HEK293T (cell line): ENCODE measurements around the gene GABRB1.

ENCODE experiments used
- CTCF ChIA-PET: fragments of 350-600 bp; formaldehyde crosslinking; extraction: SDS; loops from one replicate; lab custom pipeline; 2021; ENCODE audit warnings: antibody characterized with exemption, inconsistent platforms; lab: Yijun Ruan, JAX
- POLR2A ChIA-PET: fragments of 350-600 bp; formaldehyde crosslinking; extraction: SDS; loops from one replicate; lab custom pipeline; 2020; ENCODE audit warnings: antibody characterized with exemption, inconsistent platforms; lab: Yijun Ruan, JAX
- DNase-seq: peaks from one replicate; pipeline ENCODE4 v3.0.0; 2012; ENCODE audit warnings: mixed read lengths; ENCODE audit errors: extremely low spot score
- ARNT ChIP-seq: fragments of 450-650 bp; IDR thresholded peaks from 2 replicates; pipeline ENCODE4 v1.6.1; 2017; ENCODE audit warnings: mild to moderate bottlenecking
- BHLHE40 ChIP-seq: fragments of 450-650 bp; IDR thresholded peaks from 2 replicates; pipeline ENCODE4 v1.6.1; 2016; ENCODE audit warnings: mild to moderate bottlenecking, moderate library complexity, borderline replicate concordance
- CTBP1 ChIP-seq: fragments of 450-650 bp; IDR thresholded peaks from 2 replicates; pipeline ENCODE4 v1.6.1; 2016; ENCODE audit warnings: borderline replicate concordance
- ELF4 ChIP-seq: fragments of 450-650 bp; IDR thresholded peaks from 2 replicates; pipeline ENCODE4 v1.6.1; 2017; ENCODE audit warnings: antibody characterized with exemption
- FOXA1 ChIP-seq: fragments of 450-650 bp; IDR thresholded peaks from 2 replicates; pipeline ENCODE4 v1.6.1; 2016; ENCODE audit warnings: mild to moderate bottlenecking
- FOXK2 ChIP-seq: fragments of 450-650 bp; IDR thresholded peaks from 2 replicates; pipeline ENCODE4 v1.6.1; 2016; ENCODE audit warnings: mild to moderate bottlenecking
- FOXM1 ChIP-seq: fragments of 450-650 bp; IDR thresholded peaks from 2 replicates; pipeline ENCODE4 v1.6.1; 2017; ENCODE audit warnings: mild to moderate bottlenecking, borderline replicate concordance
- HDGF ChIP-seq: fragments of 450-650 bp; IDR thresholded peaks from 2 replicates; pipeline ENCODE4 v1.6.1; 2017; ENCODE audit warnings: antibody characterized with exemption, borderline replicate concordance
- L3MBTL2 ChIP-seq: fragments of 450-650 bp; conservative IDR thresholded peaks from 2 replicates; pipeline ENCODE4 v1.6.1; 2016; ENCODE audit warnings: mild to moderate bottlenecking
- LEF1 ChIP-seq: fragments of 450-650 bp; IDR thresholded peaks from 2 replicates; pipeline ENCODE4 v1.6.1; 2017; ENCODE audit warnings: mild to moderate bottlenecking, borderline replicate concordance
- NFRKB ChIP-seq: fragments of 450-650 bp; IDR thresholded peaks from 2 replicates; pipeline ENCODE4 v1.6.1; 2016; ENCODE audit warnings: mild to moderate bottlenecking, moderate library complexity
- SP1 ChIP-seq: fragments of 450-650 bp; IDR thresholded peaks from 2 replicates; pipeline ENCODE4 v1.6.1; 2017
- SUZ12 ChIP-seq: fragments of 450-650 bp; IDR thresholded peaks from 2 replicates; pipeline ENCODE4 v1.6.1; 2016; ENCODE audit warnings: mild to moderate bottlenecking
- TARDBP ChIP-seq: fragments of 450-650 bp; IDR thresholded peaks from 2 replicates; pipeline ENCODE4 v1.6.1; 2016
- ZNF384 ChIP-seq: fragments of 450-650 bp; IDR thresholded peaks from 2 replicates; pipeline ENCODE4 v1.6.1; 2016
- TF ChIP-seq, protein P1 (sequence below): fragments of 450-650 bp; IDR thresholded peaks from 2 replicates; pipeline ENCODE4 v1.6.1; 2016

GABRB1 gene

DNA sequence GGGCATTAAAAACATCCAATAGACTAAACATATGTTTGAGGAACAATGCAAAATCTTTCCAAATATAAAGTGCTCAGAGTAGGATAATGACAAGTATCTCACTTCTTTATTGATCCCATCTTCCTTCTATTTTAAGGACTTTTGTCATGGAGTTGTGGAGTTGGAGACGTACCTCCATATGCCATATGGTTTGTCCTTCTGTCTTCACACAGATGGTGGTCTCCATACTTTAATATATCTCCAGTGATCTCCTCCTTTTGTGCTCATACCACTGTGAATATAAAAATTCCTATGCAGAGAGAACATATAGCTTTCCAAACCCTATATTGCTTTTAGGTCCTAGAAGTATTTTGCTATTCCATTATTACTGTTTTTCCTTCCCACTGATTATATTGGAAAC is 64.5 kb downstream of the GABRB1 start:
- CTCF ChIA-PET = no interaction called here
- POLR2A ChIA-PET = no interaction called here
- no peak for DNase-seq
- TF ChIP-seq FOXK2 = no peak
- TF ChIP-seq FOXM1 = no peak

DNA sequence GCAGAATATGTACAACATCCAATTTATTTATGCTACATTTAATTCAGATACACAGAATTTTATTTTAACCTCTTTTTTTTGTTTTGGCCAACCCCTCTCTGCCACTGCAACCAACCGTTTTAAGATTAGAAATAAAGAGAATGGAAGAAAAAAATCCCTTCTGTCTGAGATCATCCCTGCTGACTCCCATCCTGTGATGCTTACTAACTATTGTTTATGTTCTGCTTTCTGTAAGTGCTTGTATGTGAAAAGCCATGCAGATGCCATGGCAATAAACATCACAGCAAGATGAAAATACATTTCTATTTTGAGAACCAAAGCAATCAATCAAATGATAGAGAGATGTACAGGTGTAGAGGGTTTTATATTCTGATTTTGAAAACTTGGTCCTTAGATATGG is 70.1 kb downstream of the GABRB1 start:
- ChIA-PET CTCF (no interaction called here), POLR2A (no interaction called here)
- TF ChIP-seq NFRKB (no peak), BHLHE40 (no peak), L3MBTL2 (no peak), FOXA1 (no peak), ELF4 (no peak), TARDBP (no peak), ZNF384 (no peak), FOXM1 (no peak), CTBP1 (no peak), SP1 (no peak)
- DNase-seq = no peak

DNA sequence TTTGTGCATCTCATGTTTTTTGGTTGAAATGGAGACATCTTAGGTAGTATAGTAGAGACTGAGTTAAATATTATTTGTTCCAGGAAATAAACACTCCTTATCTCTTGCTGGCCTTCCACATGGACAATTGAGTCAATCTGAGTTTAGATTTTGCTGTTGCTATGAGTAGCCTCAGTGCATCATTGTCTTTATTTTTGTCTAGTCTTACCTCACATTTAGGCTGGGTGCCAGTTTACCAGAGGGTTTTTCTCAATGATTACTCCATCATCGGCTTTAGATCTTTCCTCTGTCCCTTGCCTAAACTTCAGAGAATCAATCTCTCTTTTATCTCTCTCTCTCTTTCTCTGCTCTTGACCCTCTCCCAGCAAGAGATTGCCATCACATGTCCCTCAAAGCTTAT is 73.6 kb downstream of the GABRB1 start:
- ChIA-PET CTCF (no interaction called here), POLR2A (no interaction called here)
- no peak for TF ChIP-seq SUZ12
- TF ChIP-seq FOXA1 = no peak
- no peak for TF ChIP-seq FOXK2
- TF ChIP-seq ZNF384 = no peak
- TF ChIP-seq ARNT = no peak
- TF ChIP-seq CTBP1 = no peak
- TF ChIP-seq ELF4 = no peak
- no peak for TF ChIP-seq BHLHE40
- TF ChIP-seq L3MBTL2 = no peak
- TF ChIP-seq SP1 = no peak
- TF ChIP-seq TARDBP = no peak
- no peak for TF ChIP-seq FOXM1
- TF ChIP-seq HDGF = no peak
- no peak for TF ChIP-seq LEF1
- no peak for TF ChIP-seq NFRKB
- TF ChIP-seq, protein P1, sequence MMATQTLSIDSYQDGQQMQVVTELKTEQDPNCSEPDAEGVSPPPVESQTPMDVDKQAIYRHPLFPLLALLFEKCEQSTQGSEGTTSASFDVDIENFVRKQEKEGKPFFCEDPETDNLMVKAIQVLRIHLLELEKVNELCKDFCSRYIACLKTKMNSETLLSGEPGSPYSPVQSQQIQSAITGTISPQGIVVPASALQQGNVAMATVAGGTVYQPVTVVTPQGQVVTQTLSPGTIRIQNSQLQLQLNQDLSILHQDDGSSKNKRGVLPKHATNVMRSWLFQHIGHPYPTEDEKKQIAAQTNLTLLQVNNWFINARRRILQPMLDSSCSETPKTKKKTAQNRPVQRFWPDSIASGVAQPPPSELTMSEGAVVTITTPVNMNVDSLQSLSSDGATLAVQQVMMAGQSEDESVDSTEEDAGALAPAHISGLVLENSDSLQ = no peak
- no peak for DNase-seq

DNA sequence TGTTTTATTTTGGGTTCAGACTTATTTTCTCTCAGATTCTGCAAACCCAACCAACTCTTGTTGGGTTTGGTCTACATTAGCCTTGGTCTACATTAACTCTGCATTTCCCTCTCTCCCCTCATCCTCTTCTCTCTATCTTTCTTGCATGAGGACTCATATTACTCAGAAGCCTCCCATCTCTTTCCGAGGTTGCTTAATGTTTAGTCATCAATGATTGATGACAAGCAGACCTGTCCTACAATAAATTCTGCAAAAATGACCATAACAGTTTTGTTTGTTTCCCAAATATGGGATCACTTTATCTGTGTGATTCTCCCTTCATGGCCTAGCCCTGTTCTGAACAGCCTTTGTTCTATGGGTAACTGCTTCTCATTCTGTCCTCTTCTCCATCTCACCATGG is 75.2 kb downstream of the GABRB1 start:
- ChIA-PET CTCF (no interaction called here), POLR2A (no interaction called here)
- no peak for DNase-seq
- TF ChIP-seq TARDBP = no peak
- no peak for TF ChIP-seq HDGF
- TF ChIP-seq, protein P1 = no peak
- no peak for TF ChIP-seq L3MBTL2

DNA sequence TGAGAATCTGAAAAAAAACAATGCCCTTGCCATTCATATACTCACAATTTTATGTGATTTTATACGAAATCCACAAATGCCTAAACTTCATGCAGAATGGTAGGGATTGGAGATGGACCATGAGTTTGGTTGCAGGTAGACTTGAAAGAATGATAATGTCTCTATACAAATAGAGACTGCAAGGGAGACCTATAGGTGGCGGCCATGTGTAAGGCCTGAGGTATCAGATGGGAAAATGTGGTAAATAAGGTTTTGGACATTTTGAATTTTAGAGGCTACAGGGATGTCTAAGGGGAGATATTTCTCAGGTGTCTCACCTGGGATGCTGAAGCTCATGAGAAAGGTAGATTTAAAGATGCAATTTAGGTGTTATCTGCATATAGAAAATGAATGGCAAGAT is 78.0 kb downstream of the GABRB1 start:
- TF ChIP-seq HDGF (no peak), L3MBTL2 (no peak), ELF4 (no peak), FOXK2 (no peak), LEF1 (no peak), BHLHE40 (no peak), SP1 (no peak), FOXM1 (no peak), ZNF384 (no peak), SUZ12 (no peak), CTBP1 (no peak), TARDBP (no peak)
- ChIA-PET CTCF (interaction anchor here (1.2 kb wide), 1 partner anchor 13 kb away, joined by 5 read pairs; no protein-coding TSS in a partner anchor), POLR2A (no interaction called here)
- no peak for DNase-seq

DNA sequence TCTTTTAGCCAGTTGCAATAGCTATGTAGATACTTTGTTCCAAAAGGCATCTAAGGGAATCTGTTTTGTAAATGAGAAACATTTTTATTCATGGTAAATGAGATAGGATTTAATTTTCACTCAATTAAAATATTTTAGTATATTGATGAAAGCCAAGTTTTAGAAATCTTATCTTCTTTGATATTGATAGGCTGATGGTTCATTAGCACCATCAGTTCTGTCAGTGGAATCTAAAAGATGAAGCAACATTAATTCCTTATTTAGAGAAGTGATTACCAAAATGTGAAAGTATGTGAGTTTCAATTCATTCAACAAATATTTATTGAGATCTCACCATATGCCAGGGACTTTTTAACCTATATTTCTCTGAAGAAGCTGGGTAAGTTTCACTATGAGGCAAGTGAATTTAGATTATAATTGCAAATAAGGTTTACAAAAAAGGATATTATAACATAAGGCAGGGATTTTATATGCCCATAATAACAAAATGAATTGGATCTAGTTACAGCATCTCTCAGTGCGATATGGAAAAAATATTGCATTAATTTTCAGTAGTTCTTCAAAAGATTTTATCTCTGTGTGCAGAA is 79.3 kb downstream of the GABRB1 start:
- no peak for DNase-seq
- ChIA-PET CTCF (interaction anchor here (0.6 to 1.2 kb wide), 2 partner anchors 12 to 78 kb away, joined by 3 to 5 read pairs; no protein-coding TSS in a partner anchor), POLR2A (no interaction called here)
- TF ChIP-seq CTBP1 = no peak
- no peak for TF ChIP-seq LEF1
- TF ChIP-seq HDGF = no peak
- no peak for TF ChIP-seq FOXA1
- no peak for TF ChIP-seq ARNT
- TF ChIP-seq, protein P1 = no peak
- no peak for TF ChIP-seq SP1
- TF ChIP-seq TARDBP = no peak
- no peak for TF ChIP-seq L3MBTL2
- TF ChIP-seq SUZ12 = no peak
- TF ChIP-seq ZNF384 = no peak
- TF ChIP-seq NFRKB = no peak
